GM18508 (cell line): ENCODE results near the gene OXCT1.
"Not testable (repeated sequence)": the region's sequence is repeated elsewhere in the genome, so short reads cannot be mapped to it uniquely, and the experiment has no call there.

ENCODE experiments used
- ATAC-seq: cut with Tn5 transposase; IDR thresholded peaks from one replicate; pipeline ENCODE4 v1.9.1; 2021; ENCODE audit warnings: moderate number of reproducible peaks; ENCODE audit not compliant: insufficient read depth, unreplicated experiment

The OXCT1 gene

DNA sequence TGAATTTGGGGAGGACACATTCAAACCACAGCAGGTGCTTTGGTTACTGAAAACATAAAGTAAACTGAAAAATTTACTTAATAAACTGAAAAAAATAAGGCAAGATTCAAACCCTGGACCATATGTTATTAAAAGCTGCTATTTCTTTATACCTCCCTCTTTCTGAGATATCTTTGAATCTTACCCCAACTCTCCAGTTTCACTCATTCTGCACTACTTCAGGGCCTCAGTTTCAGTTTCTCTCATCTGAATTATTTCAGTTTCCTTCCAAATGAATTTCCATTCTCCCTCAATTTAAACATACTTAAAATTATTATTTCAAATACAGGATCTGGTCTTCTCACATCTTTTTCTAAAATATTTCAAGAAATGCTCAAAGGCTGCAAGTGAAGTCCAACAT, 4.9 kb upstream of the OXCT1 start:
- ATAC-seq: no peak

GRCh38 chr5:41874512-41875060, 4.4 kb upstream of the OXCT1 start:
- no peak for ATAC-seq

DNA sequence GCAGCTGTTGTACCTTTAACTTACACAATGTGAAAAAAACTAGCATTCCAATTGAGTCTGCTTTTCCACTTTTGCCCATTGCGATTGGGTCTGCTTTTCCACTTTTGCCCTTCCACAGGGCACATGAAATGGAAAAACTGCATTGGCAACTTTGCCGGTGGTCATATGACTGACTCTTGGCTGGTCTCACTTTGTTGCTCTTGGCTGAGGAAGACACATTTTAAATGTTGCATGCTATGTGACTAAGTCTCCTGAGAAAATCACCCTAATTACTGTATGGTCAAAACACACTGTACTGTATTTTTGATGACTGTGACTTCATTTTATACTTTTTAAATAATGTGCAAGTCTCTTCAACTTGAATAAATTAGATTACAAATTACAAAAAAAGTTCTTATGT, 1.6 kb upstream of the OXCT1 start:
- ATAC-seq: no peak

GRCh38 chr5:41870627-41871048, 413 bp upstream of the OXCT1 start:
- no peak for ATAC-seq

DNA sequence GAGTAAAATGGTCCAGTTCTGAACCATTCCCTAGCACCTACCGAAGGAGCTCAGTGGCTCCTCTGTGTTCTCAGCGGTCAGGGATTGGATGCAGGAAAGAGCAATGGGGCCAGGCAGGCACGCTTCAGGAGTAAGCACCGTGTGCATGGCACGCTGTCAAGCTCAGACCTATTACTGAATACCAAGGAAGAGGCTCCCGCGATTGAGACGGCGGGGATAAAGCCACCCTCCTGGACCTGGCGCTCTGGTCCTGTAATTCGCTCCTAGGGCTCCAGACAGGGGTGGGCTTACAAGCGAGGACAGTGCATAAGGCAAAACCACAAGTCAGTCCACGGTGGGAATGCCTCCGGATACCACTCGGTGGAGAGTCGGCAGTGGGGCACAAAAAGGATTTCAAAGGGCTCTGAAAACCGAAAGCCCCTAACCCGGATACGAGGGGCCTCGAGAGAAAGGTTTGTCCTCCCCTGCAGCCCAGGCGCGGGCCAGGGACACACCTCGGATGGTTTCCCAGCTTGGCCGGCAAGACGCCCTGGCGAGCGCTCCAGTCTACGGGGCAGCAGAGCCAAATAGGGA, 988 bp downstream of the OXCT1 start:
- ATAC-seq: no peak

- peak; percentile 51 for ATAC-seq
Measured at GRCh38 chr5:41863871-41864486, 6.2 kb downstream of the OXCT1 start.

DNA sequence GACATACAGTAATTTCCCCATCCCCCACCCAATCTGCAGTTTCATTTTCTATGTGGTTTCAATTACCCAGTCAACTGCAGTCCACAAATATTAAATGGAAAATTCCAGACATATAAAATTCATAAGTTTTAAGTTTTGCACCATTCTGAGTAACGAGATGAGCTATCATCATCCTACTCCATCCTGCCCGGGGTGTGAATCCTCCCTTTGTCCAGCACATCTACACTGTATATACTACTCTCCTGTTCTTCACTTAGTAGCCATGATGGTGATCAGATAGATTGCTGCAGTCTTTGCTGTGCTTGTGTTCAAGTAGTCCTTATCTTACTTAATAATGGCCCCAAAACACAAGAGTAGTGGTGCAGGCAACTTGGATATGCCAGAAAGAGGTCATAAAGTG, 11.3 kb downstream of the OXCT1 start:
- no peak for ATAC-seq

GRCh38 chr5:41857989-41858388, 12.2 kb downstream of the OXCT1 start:
- ATAC-seq: no peak

- no peak for ATAC-seq
Measured at GRCh38 chr5:41856644-41857491, 13.4 kb downstream of the OXCT1 start.

DNA sequence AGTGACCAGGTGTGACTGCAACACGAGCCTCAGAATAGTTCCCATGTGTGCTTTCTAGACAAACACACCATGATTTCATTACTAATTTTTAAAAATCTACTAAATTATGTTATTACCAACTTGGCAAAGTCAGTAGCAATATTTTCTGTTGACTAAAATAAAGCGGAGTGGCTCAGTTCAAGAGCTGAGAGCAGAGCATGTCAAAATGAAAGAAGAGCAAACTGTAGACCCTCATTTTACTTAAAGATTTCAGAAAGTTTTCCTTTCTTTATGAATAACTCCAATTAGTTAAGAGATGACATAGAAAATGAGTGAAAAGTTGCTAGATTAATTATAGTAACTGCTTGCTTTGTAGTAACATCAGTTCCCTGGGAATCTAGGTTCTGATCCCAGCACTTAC, 17.9 kb downstream of the OXCT1 start:
- no peak for ATAC-seq

DNA sequence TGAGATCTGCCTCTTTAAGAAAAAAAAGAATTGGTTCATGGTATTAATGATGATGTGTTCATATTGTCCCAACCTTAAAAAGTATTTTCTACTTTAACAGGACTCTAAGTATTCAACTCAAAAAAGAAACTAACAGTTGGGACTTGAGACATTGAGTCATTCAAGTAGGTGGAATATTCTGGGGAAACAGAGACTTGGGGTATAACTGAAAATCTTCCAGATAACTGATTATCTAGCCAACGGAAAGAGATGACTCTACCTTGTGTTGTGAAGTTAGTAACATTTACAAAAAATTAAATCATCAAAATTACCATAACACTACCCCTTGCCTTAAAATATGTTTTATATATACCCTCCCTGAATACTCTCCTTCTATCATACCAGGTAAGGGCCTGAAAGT, 19.1 kb downstream of the OXCT1 start:
- no peak for ATAC-seq

- no peak for ATAC-seq
Measured at GRCh38 chr5:41848983-41849382, 21.2 kb downstream of the OXCT1 start.

GRCh38 chr5:41845751-41846150, 24.5 kb downstream of the OXCT1 start:
- not testable (repeated sequence) for ATAC-seq

DNA sequence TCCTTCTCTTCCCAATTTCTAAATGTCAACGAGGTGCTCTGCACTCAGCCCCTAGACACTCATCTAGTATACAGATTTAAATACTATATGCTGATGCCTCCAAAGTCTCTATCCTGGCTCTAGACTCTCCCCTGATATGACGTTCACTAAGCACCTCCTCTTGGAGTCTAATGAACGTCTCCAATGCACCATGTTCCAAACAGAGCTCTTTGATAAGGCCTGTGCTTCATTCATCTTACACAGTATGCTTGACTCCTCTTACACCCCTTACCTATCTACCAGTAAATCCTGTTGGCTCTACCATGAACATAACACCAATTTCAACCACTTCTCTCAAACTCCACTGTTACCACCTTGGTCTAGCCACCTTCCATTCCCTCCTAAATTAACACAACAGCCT, 25.7 kb downstream of the OXCT1 start:
- no peak for ATAC-seq

DNA sequence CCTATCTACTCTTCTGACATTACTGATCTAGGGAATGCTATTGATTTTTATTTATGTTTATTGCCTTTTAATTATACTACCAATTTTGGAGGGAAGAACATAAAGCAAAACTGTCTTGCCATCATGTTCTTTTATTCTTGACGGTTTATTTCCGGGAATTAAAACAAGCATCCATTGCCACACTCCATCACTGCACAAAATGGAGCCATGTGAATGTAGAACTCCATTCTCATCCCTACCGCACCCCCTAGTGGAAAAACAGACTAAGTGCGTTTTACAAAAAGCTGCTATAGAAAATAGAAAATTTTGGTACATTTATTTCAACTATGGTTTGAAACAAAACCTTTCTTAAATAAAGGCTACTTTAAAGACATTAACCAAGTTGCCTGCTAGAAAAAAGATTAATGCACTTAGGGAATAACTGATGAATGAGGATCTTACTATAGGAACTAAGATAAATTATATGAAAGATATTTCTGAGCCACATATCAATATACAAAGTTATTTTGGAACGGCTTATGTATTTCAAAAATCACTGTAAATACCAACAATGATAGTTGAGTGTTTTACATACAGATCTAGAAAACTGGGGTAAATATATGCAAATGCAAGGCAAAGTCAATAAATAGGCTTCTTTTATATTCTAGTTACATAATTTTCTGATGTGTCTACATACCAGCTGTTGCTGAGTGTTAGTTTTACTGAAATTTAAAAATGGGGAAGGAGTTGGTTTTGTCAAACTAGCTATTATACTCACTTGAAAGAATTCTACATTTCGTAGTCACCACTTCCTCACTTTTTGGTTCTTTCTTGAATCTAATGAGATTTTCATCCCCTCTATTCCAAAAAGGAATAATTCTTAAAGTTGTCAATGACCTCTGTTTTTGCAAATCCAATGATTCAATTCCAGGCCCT, 26.5 kb downstream of the OXCT1 start:
- no peak for ATAC-seq

GRCh38 chr5:41842777-41843176, 27.4 kb downstream of the OXCT1 start:
- peak; percentile 91 for ATAC-seq

GRCh38 chr5:41841325-41841724, 28.9 kb downstream of the OXCT1 start:
- no peak for ATAC-seq

- no peak for ATAC-seq
Measured at GRCh38 chr5:41840251-41840650, 30.0 kb downstream of the OXCT1 start.

GRCh38 chr5:41837793-41838192, 32.4 kb downstream of the OXCT1 start:
- ATAC-seq: no peak

- no peak for ATAC-seq
Measured at GRCh38 chr5:41835645-41836044, 34.6 kb downstream of the OXCT1 start.
